NCI-H146 treated with DMSO at 0.1 percent for 48 hours (cell line): ENCODE results near the gene ZDHHC16.
"Not testable (repeated sequence)": the region's sequence is repeated elsewhere in the genome, so short reads cannot be mapped to it uniquely, and the experiment has no call there.

ENCODE experiments used
- DNase-seq: peaks from one replicate; lab custom pipeline; 2025; ENCODE audit not compliant: unreplicated experiment; lab: John Stamatoyannopoulos, UW

Gene ZDHHC16

DNA sequence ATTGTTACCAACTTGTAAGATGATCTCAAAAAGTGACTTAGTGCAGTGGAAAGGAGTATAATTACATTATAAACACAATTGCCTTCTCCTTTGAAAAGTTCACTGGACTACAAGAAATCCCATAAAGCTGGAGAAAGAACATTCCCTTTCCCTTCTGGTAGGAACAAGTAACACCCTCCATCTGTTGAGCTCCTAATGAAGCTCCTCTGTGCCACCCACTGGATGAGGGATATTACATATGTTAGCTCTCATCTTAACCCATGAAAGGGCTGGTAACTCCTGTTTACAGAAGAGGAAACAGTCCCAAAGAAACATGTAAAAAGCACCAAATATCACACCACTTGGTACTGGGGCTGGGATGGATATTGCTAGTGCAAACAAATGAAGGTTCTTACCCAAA, 11.9 kb upstream of the ZDHHC16 start:
- DNase-seq, result no peak

DNA sequence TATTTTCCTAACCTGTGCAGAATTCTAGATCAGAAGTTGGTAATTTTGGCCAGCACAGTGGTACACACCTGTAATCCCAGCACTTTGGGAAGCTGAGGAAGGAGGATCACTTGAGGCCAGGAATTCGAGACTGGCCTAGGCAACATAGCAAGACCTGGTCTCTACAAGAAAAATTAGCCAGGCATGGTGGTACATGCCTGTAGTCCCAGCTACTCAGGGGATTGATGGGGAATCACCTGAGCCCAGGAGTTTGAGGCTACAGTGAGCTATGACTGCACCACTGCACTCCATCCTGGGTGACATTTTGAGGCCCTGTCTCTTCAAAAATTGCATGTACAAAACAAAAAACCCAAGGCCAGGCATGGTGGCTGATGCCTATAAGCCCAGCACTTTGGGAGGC, 11.4 kb upstream of the ZDHHC16 start:
- DNase-seq, result no peak

DNA sequence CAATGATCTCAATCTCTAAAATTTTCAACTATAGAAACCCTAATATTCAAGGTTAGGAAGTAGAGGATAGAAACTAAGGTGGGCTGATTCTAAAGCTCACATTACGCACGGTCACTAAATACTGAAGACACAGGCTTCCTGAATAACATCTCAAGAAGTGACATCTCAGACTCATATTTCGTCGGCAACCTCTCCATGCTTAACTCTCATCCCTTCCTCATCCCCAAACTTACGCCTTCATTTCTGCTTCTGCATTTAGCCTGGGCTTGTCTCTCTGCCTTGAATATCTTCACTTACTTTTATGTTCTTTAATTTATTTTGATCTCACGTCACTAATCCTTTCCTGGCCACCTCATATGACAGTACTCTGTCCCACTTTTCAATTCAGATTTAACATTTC, 10.8 kb upstream of the ZDHHC16 start:
- no peak for DNase-seq

DNA sequence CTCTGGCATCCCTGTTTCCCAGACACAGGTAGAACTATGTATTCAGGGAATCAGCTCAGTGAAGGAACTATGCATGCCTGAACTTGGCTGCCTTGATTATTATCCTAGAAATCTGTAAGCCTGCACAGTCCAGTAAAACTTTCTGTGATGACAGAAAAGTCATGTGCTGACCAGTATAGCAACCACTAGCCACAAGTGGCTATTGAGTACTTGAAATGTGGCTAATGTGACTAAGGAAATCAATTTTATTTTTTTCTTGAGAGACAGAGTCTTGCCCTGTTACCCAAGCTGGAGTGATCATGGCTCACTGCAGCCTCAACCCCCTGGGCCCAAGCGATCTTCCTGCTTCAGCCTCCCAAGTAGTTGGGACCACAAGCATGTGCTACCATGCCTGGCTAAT, 3.7 kb upstream of the ZDHHC16 start:
- DNase-seq, result no peak

DNA sequence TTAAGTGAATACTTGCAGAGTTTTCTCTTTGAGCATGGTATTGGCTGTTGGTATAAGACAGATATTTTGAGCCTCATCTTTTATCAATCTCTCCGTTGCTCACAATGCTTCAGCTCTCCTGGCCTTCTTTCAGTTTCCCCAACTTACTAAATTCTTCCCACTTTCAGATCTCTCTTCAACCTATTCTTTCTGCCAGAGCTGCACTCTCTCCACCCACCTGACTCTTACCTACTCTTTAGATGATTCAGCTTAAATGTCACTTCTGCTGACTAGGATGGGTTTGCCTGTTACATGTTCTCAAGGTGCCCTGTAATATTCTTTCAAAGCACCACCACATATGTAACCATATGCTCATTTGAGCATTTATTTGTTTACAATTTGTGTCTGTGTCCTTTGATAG, 1.8 kb upstream of the ZDHHC16 start:
- no peak for DNase-seq

DNA sequence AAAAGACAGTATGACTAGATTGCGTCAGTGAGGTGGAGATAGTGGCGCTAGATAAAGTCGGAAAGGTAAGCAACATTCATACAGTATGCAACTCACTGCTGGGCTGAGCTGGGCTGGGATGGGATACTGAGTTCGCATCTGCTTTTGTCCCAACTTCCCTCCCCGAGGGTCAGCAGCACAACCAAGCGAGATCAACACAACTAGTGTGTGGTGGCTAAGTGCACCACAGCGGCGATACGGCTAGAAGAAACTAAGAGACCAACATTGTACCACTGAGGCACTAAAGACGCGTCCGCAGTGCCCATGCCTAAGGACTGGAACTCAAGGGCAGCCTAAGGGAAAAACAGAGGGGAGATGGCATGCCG, 636 bp upstream of the ZDHHC16 start:
- no peak for DNase-seq

DNA sequence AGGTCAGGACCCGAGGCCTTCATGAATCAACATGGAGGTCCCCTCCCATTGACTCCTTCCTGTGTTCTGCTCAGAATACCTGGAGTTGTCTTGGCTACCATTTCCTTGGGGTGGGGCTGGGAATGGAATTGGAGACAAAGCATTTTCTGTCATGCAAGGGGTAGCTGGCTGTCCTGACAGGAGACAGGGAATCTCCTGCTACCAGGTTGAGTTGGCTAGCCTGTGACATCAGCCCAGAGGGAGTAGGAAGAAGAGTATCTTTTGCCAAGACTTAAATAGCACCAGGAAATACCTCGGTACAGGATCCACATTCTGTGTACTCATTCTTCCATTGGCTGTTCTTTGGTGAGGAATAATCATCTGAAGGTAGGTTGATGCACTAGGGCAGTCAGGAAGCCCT, 4.9 kb downstream of the ZDHHC16 start:
- no peak for DNase-seq

DNA sequence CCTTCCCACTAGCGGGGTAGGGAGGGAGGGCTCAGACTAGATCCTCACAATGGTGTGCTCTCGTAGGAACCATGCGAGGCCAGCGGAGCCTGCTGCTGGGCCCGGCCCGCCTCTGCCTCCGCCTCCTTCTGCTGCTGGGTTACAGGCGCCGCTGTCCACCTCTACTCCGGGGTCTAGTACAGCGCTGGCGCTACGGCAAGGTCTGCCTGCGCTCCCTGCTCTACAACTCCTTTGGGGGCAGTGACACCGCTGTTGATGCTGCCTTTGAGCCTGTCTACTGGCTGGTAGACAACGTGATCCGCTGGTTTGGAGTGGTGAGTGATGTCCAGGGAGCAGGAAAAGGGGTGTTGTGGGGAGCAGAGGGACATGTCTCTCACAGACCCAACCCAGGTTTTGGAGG, 5.6 kb downstream of the ZDHHC16 start:
- no peak for DNase-seq

DNA sequence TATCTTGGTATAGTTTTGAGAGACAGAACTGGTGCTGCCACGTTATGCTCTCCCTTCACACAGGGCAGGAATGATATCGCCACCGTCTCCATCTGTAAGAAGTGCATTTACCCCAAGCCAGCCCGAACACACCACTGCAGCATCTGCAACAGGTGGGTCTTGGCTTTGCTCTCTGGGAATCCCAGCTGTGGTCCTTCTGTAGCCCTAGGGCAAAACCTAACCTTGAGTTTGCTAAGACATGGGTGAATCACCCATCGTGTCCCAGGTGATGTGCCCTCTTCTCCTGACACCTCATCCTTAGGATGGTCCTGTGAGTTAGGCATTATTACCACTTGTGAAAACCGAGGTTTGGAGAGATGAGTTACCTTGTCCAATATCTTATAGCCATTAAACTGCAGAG, 6.4 kb downstream of the ZDHHC16 start:
- no peak for DNase-seq

DNA sequence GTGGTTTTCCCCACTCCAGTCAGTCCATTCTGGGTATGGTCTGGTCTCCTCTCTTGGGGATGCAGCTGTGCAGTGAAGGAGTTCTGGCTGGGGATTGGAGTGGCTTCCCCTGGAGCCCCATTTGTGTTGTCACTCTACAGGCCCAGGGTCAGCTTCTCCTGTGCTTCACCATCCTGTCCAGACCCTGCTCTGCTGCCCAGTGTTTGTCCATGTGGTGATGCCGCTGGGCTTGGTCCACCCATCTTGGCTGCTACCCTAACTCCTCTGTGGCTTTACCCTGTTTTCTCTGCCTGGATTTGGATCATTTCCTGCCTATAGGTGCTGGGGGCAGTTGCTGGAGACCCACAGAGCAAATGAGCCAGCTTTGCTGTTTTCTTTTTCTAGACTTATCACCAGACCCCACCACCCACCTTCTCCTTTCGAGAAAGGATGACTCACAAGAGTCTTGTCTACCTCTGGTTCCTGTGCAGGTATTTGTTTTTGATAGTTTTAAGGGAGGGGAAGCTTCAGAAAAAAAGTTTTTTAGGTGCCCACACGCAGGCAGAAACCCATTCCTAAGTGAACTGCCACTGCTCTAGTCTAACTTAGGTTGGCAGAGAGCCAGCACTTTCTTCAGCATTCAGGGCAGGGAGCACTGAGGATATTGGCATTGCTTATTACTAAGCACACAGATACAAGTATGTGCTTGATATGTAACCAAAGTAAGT, 8.5 kb downstream of the ZDHHC16 start:
- DNase-seq, result no peak

DNA sequence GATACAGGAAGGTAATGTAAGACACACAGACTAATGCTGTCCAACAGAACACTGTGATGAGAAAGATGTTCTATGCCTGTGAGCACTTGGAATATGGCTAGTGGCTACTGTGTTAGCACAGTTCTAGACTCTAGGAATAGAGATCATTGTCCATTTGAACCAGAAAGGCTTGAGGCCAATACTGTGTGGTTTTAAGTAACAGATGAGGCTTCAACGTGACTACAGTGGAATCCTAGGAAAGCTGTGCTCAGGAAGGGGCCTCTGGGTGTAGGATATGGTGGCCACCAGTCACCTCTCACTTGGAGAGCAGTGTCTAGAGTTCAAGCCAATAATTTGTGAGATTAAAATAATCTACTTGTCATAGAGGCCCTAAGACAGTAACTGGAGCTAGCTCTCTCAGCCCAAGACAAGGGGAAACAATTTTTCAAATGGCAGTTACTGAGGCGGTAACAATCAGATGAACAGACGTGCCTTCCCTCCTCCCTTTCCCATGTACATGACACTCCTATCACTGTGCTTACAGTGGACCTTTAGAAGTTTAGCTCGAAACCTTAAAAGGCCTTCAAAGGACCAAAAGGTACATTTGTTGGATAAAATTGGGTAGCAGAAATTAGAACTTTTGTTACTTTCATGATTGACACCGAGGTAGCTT, 10.2 kb downstream of the ZDHHC16 start:
- no peak for DNase-seq

DNA sequence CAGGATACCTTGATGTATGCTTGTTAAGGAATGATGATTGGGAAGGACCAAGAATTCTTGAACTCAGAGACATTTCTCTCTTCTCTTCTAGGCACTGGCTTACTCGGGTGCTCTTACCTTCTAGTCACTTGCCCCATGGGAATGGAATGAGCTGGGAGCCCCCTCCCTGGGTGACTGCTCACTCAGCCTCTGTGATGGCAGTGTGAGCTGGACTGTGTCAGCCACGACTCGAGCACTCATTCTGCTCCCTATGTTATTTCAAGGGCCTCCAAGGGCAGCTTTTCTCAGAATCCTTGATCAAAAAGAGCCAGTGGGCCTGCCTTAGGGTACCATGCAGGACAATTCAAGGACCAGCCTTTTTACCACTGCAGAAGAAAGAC, 10.7 kb downstream of the ZDHHC16 start:
- no peak for DNase-seq

DNA sequence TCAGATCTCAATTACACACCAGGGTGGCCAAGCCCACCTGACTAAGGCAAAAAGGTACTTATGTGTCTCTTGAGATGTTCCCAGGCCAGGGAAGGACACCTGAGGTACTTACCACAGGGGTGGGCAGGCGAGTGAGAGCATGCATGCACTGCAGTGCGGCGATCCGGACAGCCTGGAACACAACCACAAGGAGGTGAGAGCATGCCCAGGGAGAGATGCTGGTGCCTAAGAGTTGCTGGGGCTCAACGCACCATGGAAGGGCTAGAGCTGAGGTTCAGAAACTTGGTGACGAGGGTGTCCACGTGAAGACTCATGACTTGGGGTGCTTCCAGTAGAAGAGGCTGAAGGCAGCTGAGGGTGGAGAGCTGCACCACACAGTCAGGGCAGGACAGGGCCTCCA, 13.1 kb downstream of the ZDHHC16 start:
- DNase-seq, result no peak

DNA sequence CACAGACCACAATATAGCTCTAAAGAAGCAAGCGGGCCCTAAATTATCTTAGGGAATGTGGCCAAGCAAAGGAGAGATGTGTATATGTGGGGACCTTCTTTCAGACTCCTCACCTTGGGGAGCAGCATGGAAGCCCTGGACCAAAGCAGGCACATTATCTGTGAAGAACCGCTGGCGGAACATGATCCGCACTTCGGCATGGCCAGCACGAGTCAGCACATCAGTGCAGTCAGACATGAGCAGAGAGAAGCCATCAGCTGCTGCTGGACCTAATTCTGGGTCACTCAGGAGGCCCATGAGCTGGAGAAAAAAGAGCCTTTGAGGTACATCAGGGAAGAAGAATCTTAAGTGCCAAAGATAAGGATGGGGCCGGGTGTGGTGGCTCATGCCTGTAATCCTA, 14.0 kb downstream of the ZDHHC16 start:
- no peak for DNase-seq

DNA sequence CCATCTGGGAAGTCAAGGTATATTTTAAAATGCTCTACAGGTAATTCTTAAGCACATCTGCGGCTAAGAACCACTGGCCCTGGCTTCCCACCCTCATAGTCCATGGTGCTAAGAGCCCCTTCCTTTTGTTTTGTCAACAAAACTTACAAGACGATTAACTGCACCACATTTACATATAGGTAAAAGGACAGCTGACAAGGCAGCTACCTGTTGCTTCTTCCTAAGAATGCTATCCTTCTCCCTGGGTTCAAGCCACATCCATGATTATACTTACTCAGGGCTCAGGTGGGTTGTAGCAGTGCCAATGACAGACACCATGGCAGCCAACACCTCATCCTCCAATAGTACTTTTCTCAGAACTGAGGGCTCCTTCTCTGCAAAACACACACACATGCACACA, 16.3 kb downstream of the ZDHHC16 start:
- DNase-seq, result no peak

DNA sequence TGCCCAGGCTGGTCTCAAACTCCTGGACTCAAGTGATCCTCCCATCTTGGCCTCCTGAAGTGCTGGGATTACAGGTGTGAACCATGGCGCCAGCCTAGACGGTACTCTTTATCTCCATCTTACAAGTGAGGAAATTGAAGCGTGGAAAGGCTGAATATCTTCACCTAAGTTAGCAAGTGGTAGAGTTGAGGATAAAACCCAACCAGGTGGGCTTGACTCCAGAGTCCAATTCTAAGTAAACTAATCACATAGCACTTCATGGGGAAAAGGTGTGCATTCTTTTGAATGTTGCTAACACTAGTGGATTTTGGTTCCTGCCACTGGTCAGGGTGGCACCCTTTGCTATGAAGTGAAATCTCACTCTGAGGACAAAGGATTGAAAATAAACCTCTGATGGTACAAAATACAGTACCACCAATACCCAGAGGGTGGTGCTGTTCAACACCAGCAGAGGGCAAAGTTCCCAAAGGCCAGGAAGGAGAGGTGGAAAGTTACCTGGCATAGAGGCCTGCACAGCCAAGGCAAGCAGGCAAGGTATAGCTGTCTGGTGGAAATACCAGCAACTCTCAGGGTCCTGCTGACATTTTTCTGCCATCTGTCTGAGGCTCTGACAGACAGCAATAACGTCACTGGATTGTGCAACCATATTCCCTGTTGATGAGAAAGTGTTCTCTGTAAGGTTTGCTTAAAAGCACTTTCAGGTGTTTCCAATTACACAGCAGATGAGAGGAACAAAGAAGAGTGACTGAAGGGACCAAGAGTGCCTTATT, 17.6 kb downstream of the ZDHHC16 start:
- no peak for DNase-seq

DNA sequence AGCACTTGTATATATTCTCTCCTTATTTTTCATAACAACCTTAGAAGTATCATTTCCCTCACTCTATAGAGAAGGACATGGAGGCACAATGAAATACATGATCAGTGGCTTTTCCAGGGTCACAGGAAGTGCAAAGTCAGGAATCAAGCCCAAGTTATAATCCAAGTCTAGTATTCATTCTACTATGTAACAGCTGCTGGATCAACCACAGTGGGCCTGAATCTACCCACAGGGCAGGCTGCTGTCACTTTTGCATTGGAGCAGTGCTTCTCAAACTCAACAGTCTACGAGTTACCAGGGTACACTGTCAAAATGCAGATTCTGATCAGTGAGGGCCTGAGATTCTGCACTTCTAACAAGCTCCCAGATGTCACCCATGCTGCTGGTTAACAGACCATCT, 18.3 kb downstream of the ZDHHC16 start:
- DNase-seq, result no peak

DNA sequence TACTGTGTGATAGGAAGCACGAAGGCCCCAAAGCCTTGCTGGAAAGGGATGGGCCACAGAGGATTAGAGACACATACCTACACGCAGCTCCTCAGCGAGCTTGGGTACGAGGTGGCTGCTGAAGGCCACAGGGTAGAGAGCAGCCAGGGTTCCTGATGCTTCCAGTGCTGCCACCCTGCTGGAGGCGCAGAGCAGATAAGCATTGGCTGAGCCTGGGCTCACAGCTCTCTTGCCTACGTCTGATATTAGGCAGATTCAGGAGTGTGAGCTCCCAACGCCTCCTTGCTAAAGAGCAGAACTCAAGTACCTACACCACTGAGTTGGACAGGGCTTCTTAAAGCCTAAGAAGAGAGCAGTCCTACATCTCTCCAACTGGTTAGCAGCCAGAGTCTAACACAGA, 20.0 kb downstream of the ZDHHC16 start:
- no peak for DNase-seq

DNA sequence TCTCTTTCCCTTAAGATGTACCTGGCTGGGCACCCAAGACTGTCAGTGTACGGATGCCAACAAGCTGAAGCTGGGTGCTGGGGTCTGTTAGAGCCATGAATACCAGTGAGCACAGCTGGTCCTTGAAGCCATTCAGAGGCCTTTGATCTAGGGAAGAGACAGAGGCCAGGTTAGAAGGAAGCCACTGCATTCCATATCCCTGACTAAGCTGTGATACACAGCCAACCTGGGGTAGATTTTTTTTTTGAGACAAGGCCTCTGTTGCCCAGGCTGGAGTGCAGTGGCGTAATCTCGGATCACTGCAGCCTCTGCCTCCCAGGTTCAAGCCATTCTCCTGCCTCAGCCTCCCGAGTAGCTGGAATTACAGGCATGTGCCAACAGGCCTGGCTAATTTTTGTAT, 20.8 kb downstream of the ZDHHC16 start:
- no peak for DNase-seq

DNA sequence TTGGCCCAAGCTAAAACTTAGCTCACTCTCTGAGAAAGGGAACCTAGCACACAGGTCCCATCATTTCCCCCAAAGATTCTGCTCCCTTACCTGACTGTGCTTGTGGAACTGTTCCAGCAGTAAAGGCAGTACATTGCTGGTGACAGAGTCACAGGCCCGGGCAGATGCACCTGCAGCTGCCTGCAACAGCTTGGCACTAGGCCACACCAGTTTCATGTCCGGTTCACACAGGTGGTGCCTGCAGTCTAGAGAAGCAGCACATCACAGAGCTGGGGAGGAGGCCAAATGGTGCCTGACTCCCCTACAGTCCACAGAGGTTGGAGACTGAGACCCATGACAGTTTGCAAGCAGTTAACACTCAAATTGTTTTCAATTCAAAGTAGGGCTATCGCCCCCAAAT, 22.2 kb downstream of the ZDHHC16 start:
- no peak for DNase-seq

DNA sequence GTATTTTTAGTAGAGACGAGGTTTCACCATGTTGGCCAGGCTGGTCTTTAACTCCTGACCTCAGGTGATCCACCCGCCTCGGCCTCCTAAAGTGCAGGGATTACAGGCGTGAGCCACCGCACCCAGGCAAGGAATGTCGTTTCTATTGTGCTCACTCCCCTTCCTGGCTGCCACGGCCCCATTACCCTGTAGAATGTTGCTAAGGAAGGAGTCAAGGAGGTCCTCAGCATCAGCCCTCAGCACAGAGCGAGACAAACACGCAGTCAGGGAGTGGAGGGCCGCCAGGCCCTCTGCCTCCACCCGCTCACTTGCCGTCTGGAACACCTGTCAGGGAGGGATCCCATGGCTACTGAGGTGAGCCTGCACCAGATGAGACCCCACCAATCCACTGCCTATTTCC, 22.8 kb downstream of the ZDHHC16 start:
- not testable (repeated sequence) for DNase-seq

DNA sequence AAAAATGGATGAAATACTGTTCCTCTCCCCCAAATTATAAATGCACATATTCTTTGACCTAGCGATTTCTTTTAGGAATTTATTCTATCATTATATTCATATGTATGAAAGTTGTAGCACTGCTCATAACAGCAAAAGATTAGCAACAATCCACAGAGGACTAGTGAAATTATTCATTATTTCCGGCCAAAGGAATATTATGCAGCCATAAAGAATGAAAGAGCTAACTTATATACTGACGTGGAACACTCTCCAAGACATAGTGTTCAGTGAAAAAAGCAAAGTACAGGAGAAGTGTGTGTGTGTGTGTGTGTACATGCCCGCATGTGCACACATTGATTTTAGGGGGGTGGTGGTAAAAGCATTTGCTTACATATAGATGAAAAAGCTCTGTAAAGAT, 28.9 kb downstream of the ZDHHC16 start:
- no peak for DNase-seq
